Mononuclear cell (primary cell): ENCODE measurements around the gene COX10. TPM values are rescaled to one million over a fixed set of nuclear protein-coding genes. Genes with fewer than 3 reads are reported as not detected.

Experiments
- H3K27me3 ChIP-seq: 2 replicates; pipeline ENCODE4 v1.6.0; 2011; ENCODE audit warnings: low read length, control low read depth; ENCODE audit not compliant: insufficient read depth
- H3K4me1 ChIP-seq: 2 replicates; pipeline ENCODE4 v1.5.1; 2011; ENCODE audit warnings: mild to moderate bottlenecking, low read length, control low read depth; ENCODE audit not compliant: insufficient read depth
- H3K4me3 ChIP-seq: 2 replicates; pipeline ENCODE4 v1.5.1; 2011; ENCODE audit warnings: mild to moderate bottlenecking, low read length, moderate library complexity
- H3K9me3 ChIP-seq: 2 replicates; pipeline ENCODE4 v1.5.1; 2011; ENCODE audit warnings: low read depth, mild to moderate bottlenecking, control low read depth, low read length
- total RNA-seq: library from RNA; depleted of rRNA; stranded (reverse); fragments of >200 nt; gene quantifications from one replicate; pipeline ENCODE4 v1.2.3, GENCODE V29; 2012

The COX10 gene
- total RNA-seq, 1 donor: 17.5 TPM

GRCh38 chr17:14245629-14246028 lies 176.3 kb downstream of the COX10 start:
- H3K4me3 ChIP-seq: no peak overlapping the region
- no peaks in the 10 kb centered on the region for H3K9me3 ChIP-seq
- no peaks in the 10 kb centered on the region for H3K4me1 ChIP-seq
- H3K27me3 ChIP-seq: no peaks in the 10 kb centered on the region

Other genes starting within 250 kb of the COX10 start
- gene CDRT15, start 167.4 kb downstream of the COX10 start, total RNA-seq: not detected
- gene HS3ST3B1, start 231.6 kb downstream of the COX10 start, total RNA-seq: 10.4 TPM